HepG2 (cell line): Measurements from ENCODE around the gene FHDC1. TPM values are rescaled to one million over a fixed set of nuclear protein-coding genes. Genes with fewer than 3 reads are reported as not detected.

Experiments
- ATAC-seq: fragments of 200-7000 bp; cut with Tn5 transposase; 3 replicates; pipeline ENCODE4 v1.9.1; 2020; ENCODE audit warnings: mild to moderate bottlenecking, moderate library complexity
- BruUV-seq: library from RNA; stranded (reverse); fragments of 400-500 nt; replicated peaks from 2 replicates; lab custom pipeline; 2021; lab: Mats Ljungman, UMichigan
- CTCF ChIA-PET: fragments of 300-600 bp; formaldehyde crosslinking; extraction: SDS; loops from one replicate; lab custom pipeline; 2021; ENCODE audit warnings: low total read pairs, inconsistent platforms, low intra/inter-chr PET ratio; lab: Yijun Ruan, JAX
- POLR2A ChIA-PET: fragments of 350-600 bp; sonication (Branson Sonifier 250); formaldehyde crosslinking; loops from one replicate; lab custom pipeline; 2020; ENCODE audit warnings: antibody characterized with exemption, inconsistent platforms; lab: Yijun Ruan, JAX
- DNase-seq: peaks from one replicate; pipeline ENCODE4 v3.0.0-alpha.2; 2015; ENCODE audit warnings: low spot score
- FAIRE-seq: peaks from 3 replicates; lab custom pipeline; 2011; peaks lifted over from hg19 to GRCh38; lab: Jason Lieb, UNC
- H2AFZ ChIP-seq: one replicate; pipeline ENCODE4 v1.6.1; 2011; ENCODE audit warnings: low read length, inconsistent platforms
- H3K27ac ChIP-seq: fragments of 300-600 bp; 3 replicates; pipeline ENCODE4 v1.8.0; 2011; ENCODE audit warnings: mixed run types, mild to moderate bottlenecking, mixed read lengths, low read length, inconsistent platforms; ENCODE audit not compliant: insufficient read depth; ENCODE audit errors: extremely low read length
- H3K27me3 ChIP-seq, 2 experiments: fragments of 200-600 bp in 1 of 2; 2 replicates in 1 of 2; 3 replicates in 1 of 2; pipeline versions ENCODE4 v1.6.0 to v1.8.0; 2011; ENCODE audit warnings: low read length in 2 of 2, mild to moderate bottlenecking in 2 of 2, moderate library complexity in 2 of 2, inconsistent platforms in 1 of 2; ENCODE audit not compliant: insufficient read depth in 2 of 2, control insufficient read depth in 1 of 2
- H3K36me3 ChIP-seq, 2 experiments: fragments of 200-600 bp in 1 of 2; replicated peaks in 1 of 2; 2 replicates in 1 of 2; 3 replicates in 1 of 2; pipeline versions ENCODE4 v1.5.1 to v1.8.0; 2011; ENCODE audit warnings: low read length in 2 of 2, inconsistent platforms in 1 of 2; ENCODE audit not compliant: insufficient read depth in 2 of 2, control insufficient read depth in 1 of 2
- H3K4me1 ChIP-seq: 2 replicates; pipeline ENCODE4 v1.5.1; 2012; ENCODE audit warnings: low read length, inconsistent platforms; ENCODE audit not compliant: insufficient read depth
- H3K4me2 ChIP-seq: 2 replicates; pipeline ENCODE4 v1.6.0; 2011; ENCODE audit warnings: low read depth, low read length, inconsistent platforms
- H3K4me3 ChIP-seq, 3 experiments: fragments of 200-600 bp in 1 of 3; sonication (generic), shearing (Covaris generic) in 1 of 3; replicated peaks in 1 of 3; 2 replicates each; pipeline ENCODE4 v1.5.1; 2011 to 2016; ENCODE audit warnings: low read length in 3 of 3, inconsistent platforms in 2 of 3, low read depth in 2 of 3, mild to moderate bottlenecking in 2 of 3, control low read depth in 1 of 3, mixed read lengths in 1 of 3; ENCODE audit not compliant: insufficient read depth in 1 of 3
- H3K79me2 ChIP-seq: one replicate; pipeline ENCODE4 v1.6.1; 2011; ENCODE audit warnings: low read length, inconsistent platforms; ENCODE audit not compliant: insufficient read depth
- H3K9ac ChIP-seq: 2 replicates; pipeline ENCODE4 v1.6.0; 2011; ENCODE audit warnings: mild to moderate bottlenecking, low read depth, low read length, inconsistent platforms; ENCODE audit not compliant: insufficient read depth
- H3K9me3 ChIP-seq: 2 replicates; pipeline ENCODE4 v1.5.1; 2012; ENCODE audit warnings: mild to moderate bottlenecking, low read length
- H4K20me1 ChIP-seq: 2 replicates; pipeline ENCODE4 v1.6.0; 2011; ENCODE audit warnings: inconsistent platforms, mild to moderate bottlenecking, low read length, moderate library complexity; ENCODE audit not compliant: insufficient read depth
- ELF3 ChIP-seq: IDR thresholded peaks from 2 replicates; pipeline ENCODE4 v1.6.1; 2016; ENCODE audit warnings: missing genetic modification reagents, missing compliant biosample characterization
- FOXO4 ChIP-seq: sonication (generic); formaldehyde crosslinking; conservative IDR thresholded peaks from 2 replicates; pipeline ENCODE4 v1.8.1; 2023; ENCODE audit warnings: missing genetic modification reagents
- MAFG ChIP-seq: sonication (generic); formaldehyde crosslinking; IDR thresholded peaks from 2 replicates; pipeline ENCODE4 v1.5.1; 2020; ENCODE audit warnings: mild to moderate bottlenecking, missing genetic modification reagents
- NFE2 ChIP-seq: sonication (generic); formaldehyde crosslinking; IDR thresholded peaks from 2 replicates; pipeline ENCODE4 v1.4.0; 2020; ENCODE audit warnings: missing genetic modification reagents
- NFYB ChIP-seq: sonication (generic); formaldehyde crosslinking; IDR thresholded peaks from 2 replicates; pipeline ENCODE4 v1.4.0; 2020; ENCODE audit warnings: missing genetic modification reagents
- SATB2 ChIP-seq: sonication (generic); formaldehyde crosslinking; IDR thresholded peaks from 2 replicates; pipeline ENCODE4 v1.5.0; 2020; ENCODE audit warnings: missing genetic modification reagents
- TBX3 ChIP-seq: fragments of 450-650 bp; IDR thresholded peaks from 2 replicates; pipeline ENCODE4 v1.6.1; 2017; ENCODE audit warnings: antibody characterized with exemption, mild to moderate bottlenecking, inconsistent platforms, borderline replicate concordance
- ZNF430 ChIP-seq: sonication (generic); formaldehyde crosslinking; IDR thresholded peaks from 2 replicates; pipeline ENCODE4 v1.9.0; 2021; ENCODE audit warnings: mild to moderate bottlenecking, missing genetic modification reagents
- ZNF878 ChIP-seq: sonication (generic); formaldehyde crosslinking; IDR thresholded peaks from 2 replicates; pipeline ENCODE4 v1.8.1; 2023; ENCODE audit warnings: mild to moderate bottlenecking, missing genetic modification reagents, moderate library complexity
- ZUFSP ChIP-seq: sonication (generic); formaldehyde crosslinking; IDR thresholded peaks from 2 replicates; pipeline ENCODE4 v1.9.0; 2021; ENCODE audit warnings: missing genetic modification reagents, mild to moderate bottlenecking, borderline replicate concordance
- WGBS: methylation state at CpG from one replicate; pipeline ENCODE4 v1.1.6; 2017; ENCODE audit warnings: low lambda C conversion rate; 5-methylcytosine and 5-hydroxymethylcytosine counted together
- in situ Hi-C: cut with HindIII; loops from 2 replicates; pipeline ENCODE4 v1.10.0; 2017; ENCODE audit warnings: low pct_unique_long_range_greater_than_20kb; ENCODE audit not compliant: extremely low pct_ligation_motif_present
- intact Hi-C: fragments of 100-400 bp; cut with micrococcal nuclease; formaldehyde crosslinking; loops from one replicate; pipeline ENCODE4 v1.10.0; 2022; ENCODE audit not compliant: unreplicated experiment
- polyA plus RNA-seq, 8 experiments: library from polyadenylated mRNA; depleted of rRNA in 3 of 8; stranded (reverse) in 7 of 8; unstranded in 1 of 8; fragments of >200 nt; fragmentation: Illumina TruSeq in 4 of 8; extraction: Trizol in 4 of 8; gene quantifications; 2 replicates each; pipeline versions ENCODE4 v1.2.1 to v1.2.3, GENCODE V29; 2011 to 2016; ENCODE audit warnings: low read depth in 4 of 8, missing spikeins in 1 of 8, mixed read lengths in 1 of 8; ENCODE audit not compliant: insufficient read depth in 1 of 8
- total RNA-seq, 5 experiments: library from RNA; depleted of rRNA; stranded (reverse); fragments of >200 nt; fragmentation: Illumina TruSeq; extraction: Trizol; gene quantifications; 2 replicates each; pipeline ENCODE4 v1.2.3, GENCODE V29; 2016; ENCODE audit warnings: low read depth in 1 of 5
- TF ChIP-seq, protein P1 (sequence below): sonication (generic); formaldehyde crosslinking; IDR thresholded peaks from 2 replicates; pipeline ENCODE4 v1.8.1; 2022; ENCODE audit warnings: mild to moderate bottlenecking, missing genetic modification reagents

The FHDC1 gene
- total and polyA plus RNA-seq, 2 of the 13 experiments (the other 11 are each of a cell fraction or from before 2014, with no cell fraction given) = 0.07 to 0.15 TPM

DNA sequence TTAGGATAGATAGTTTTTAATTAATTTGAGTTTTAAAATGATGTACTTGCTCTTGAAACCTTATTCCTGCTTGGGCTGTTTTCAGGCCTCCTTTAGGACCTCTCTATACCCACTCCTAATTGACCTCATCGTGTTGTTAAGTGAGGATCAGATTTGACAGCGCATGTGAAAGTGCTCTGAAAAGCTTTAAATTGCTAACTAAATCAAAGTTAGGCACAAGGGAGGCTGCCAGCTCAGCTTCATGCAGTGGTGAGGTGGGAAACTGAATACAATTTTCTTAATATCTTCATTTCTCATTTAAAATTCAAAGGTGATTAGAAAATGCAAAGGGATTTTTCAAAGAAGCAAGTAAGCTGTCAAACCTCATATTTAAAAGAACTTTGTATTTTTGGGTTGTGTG lies 20.0 kb downstream of the FHDC1 start:
- in situ Hi-C loops = no loop called here
- intact Hi-C loops = loop anchor here (10.0 kb wide), 2 partner anchors 129 to 181 kb away; partner anchors contain the start of genes ARFIP1 and TIGD4
- no peak for DNase-seq
- Histone ChIP-seq H3K27me3 (no peaks in the 10 kb centered on the region), H3K79me2 (no peaks in the 10 kb centered on the region), H2AFZ (no peak overlapping the region), H3K4me1 (peaks cover 45% of the 10 kb centered on the region), H4K20me1 (no peaks in the 10 kb centered on the region), H3K27ac (no peak overlapping the region), H3K4me2 (no peak overlapping the region; the same call in 1 of the 2 replicates), H3K9me3 (no peaks in the 10 kb centered on the region), H3K9ac (no peak overlapping the region), H3K4me3 (no peak overlapping the region), H3K36me3 (no peaks in the 10 kb centered on the region)
- ChIA-PET POLR2A (interaction anchor here (1.5 kb wide), 1 partner anchor 83 kb away, joined by 3 read pairs; no protein-coding TSS in a partner anchor), CTCF (no interaction called here)
- no peak for FAIRE-seq
- BruUV-seq = no TSS peak
- ATAC-seq = no peak
- no peak for TF ChIP-seq ZNF430
- TF ChIP-seq ELF3 = no peak
- no peak for TF ChIP-seq SATB2 (CRISPR knock-in tag)
- no peak for TF ChIP-seq ZNF878 (CRISPR knock-in tag)
- TF ChIP-seq, protein P1, sequence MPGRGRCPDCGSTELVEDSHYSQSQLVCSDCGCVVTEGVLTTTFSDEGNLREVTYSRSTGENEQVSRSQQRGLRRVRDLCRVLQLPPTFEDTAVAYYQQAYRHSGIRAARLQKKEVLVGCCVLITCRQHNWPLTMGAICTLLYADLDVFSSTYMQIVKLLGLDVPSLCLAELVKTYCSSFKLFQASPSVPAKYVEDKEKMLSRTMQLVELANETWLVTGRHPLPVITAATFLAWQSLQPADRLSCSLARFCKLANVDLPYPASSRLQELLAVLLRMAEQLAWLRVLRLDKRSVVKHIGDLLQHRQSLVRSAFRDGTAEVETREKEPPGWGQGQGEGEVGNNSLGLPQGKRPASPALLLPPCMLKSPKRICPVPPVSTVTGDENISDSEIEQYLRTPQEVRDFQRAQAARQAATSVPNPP (CRISPR knock-in tag) = no peak
- no peak for TF ChIP-seq FOXO4
- no peak for TF ChIP-seq TBX3
- TF ChIP-seq NFE2 (CRISPR knock-in tag) = no peak
- no peak for TF ChIP-seq NFYB (CRISPR knock-in tag)
- no peak for TF ChIP-seq ZUFSP (CRISPR knock-in tag)
- no peak for TF ChIP-seq MAFG (CRISPR knock-in tag)
- 44% methylated on average over 2 of the region's 2 CpGs for WGBS
